ENCODE results near the gene FRMPD1. TPM values are rescaled to one million over a fixed set of nuclear protein-coding genes. Genes with fewer than 3 reads are reported as not detected.

The FRMPD1 gene
- total and polyA plus RNA-seq, 4 donors = 0.06 to 0.25 (median 0.06) TPM; not detected in 1

DNA sequence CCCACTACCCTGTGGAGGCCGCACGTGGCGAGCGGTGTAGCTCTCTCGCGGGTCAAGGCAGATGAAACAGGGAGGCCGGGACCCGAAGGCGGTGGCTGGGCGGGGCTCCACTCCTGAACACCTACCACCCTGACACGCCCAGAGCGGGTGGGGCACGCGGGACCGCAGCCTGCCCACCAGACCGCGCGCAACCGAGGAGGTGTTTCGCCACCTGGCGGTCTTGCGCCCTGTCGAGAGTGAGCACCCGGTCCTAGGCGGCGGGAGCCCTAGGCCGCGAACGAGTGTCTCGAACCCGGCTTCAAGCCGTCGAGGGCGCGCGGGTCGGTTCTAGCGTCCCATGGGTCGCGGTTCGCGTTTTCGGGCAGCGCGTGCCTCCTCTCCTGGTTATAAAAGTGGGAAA is 136.3 kb downstream of the FRMPD1 start:
- Histone ChIP-seq H3K4me1 (ENCODE audit: control insufficient read depth in 5 of 5, insufficient read depth in 5 of 5, low read length in 5 of 5) (peaks cover 5 to 8% (median 5%) of the 10 kb centered on the region in 5 donors), H3K9ac (ENCODE audit: insufficient read depth in 1 of 2, low read length in 2 of 2) (no peak overlapping the region), H3K27ac (ENCODE audit: low read depth in 1 of 2, low read length in 1 of 2) (no peak overlapping the region), H3K27me3 (ENCODE audit: control insufficient read depth in 3 of 3, insufficient read depth in 3 of 3, low read length in 2 of 3) (peaks cover 0 to 9% (median 0%) of the 10 kb centered on the region in 3 donors), H3K9me3 (ENCODE audit: control insufficient read depth in 4 of 4, insufficient read depth in 3 of 4, low read length in 3 of 4) (peaks cover 0 to 3% (median 0%) of the 10 kb centered on the region in 4 donors), H3K4me3 (no peak overlapping the region), H3K36me3 (ENCODE audit: control insufficient read depth in 4 of 4, insufficient read depth in 4 of 4, low read length in 4 of 4) (peaks cover 6 to 22% (median 13%) of the 10 kb centered on the region in 4 donors)
- 53 to 62% methylated on average over 45 of the region's 45 CpGs for WGBS, 2 donors
- TF ChIP-seq, protein P1, sequence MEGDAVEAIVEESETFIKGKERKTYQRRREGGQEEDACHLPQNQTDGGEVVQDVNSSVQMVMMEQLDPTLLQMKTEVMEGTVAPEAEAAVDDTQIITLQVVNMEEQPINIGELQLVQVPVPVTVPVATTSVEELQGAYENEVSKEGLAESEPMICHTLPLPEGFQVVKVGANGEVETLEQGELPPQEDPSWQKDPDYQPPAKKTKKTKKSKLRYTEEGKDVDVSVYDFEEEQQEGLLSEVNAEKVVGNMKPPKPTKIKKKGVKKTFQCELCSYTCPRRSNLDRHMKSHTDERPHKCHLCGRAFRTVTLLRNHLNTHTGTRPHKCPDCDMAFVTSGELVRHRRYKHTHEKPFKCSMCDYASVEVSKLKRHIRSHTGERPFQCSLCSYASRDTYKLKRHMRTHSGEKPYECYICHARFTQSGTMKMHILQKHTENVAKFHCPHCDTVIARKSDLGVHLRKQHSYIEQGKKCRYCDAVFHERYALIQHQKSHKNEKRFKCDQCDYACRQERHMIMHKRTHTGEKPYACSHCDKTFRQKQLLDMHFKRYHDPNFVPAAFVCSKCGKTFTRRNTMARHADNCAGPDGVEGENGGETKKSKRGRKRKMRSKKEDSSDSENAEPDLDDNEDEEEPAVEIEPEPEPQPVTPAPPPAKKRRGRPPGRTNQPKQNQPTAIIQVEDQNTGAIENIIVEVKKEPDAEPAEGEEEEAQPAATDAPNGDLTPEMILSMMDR (IDR thresholded peaks at IDR 0.05; ENCODE audit: control extremely low read depth, extremely low read depth) = no peak
- DNase-seq (no peak), ATAC-seq (ENCODE audit: insufficient read depth, low FRiP score) (no peak)

DNA sequence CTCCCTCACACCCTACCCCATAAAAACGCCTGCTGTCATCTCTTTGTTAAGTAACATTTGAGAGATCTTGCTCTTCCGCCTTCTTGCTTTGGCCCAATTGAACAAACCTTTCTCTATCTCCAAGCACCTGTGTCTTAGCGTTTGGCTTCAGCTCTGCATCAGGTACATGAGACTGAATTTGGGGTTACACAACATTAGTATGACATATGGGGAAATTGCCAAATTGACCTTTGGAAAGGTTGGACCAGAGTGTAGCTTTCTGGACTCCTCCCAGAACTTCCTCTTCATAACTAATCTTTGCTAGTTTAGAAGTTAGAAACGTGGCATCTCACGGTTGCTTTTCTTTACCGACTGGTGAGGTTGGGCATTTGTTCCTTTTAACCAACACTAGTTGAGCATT is 137.6 kb downstream of the FRMPD1 start:
- peaks cover 1 to 9% (median 6%) of the 10 kb centered on the region in 4 donors for H3K36me3 ChIP-seq (ENCODE audit: control insufficient read depth in 4 of 4, insufficient read depth in 4 of 4, low read length in 4 of 4)
- no peak overlapping the region for H3K9ac ChIP-seq (ENCODE audit: insufficient read depth in 1 of 2, low read length in 2 of 2)
- H3K4me3 ChIP-seq = no peak overlapping the region
- H3K27me3 ChIP-seq (ENCODE audit: control insufficient read depth in 3 of 3, insufficient read depth in 3 of 3, low read length in 2 of 3) = peaks cover 0 to 9% (median 0%) of the 10 kb centered on the region in 3 donors
- H3K4me1 ChIP-seq (ENCODE audit: control insufficient read depth in 5 of 5, insufficient read depth in 5 of 5, low read length in 5 of 5) = peaks cover 5 to 8% (median 5%) of the 10 kb centered on the region in 5 donors
- 36 to 73% methylated on average over 6 of the region's 6 CpGs for whole genome bisulfite sequencing, 2 donors
- no peak for ATAC-seq (ENCODE audit: insufficient read depth, low FRiP score)
- TF ChIP-seq, protein P1 (IDR thresholded peaks at IDR 0.05; ENCODE audit: control extremely low read depth, extremely low read depth) = no peak
- peaks cover 0 to 3% (median 0%) of the 10 kb centered on the region in 4 donors for H3K9me3 ChIP-seq (ENCODE audit: control insufficient read depth in 4 of 4, insufficient read depth in 3 of 4, low read length in 3 of 4)
- no peak overlapping the region for H3K27ac ChIP-seq (ENCODE audit: low read depth in 1 of 2, low read length in 1 of 2)
- no peak for DNase-seq

DNA sequence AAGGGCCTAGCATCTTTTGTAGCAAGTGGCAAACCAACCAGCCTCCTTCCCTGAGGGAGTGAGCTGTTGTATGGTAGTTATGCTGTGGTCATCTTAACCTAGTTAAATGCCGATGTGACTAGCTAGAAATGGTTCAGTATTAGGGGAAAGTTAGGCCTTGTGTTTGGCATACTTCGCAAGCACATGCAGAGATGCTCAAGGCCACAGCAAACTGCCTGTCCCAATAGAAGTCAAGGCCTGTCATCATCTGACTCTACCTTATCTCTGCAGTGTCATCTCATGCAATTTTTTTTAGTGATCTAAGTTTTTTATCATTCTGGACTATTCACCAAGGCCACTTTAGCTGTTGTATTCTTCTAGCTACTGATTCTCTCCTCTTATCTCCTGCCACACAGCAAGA is 139.3 kb downstream of the FRMPD1 start:
- H3K9me3 ChIP-seq (ENCODE audit: control insufficient read depth in 4 of 4, insufficient read depth in 3 of 4, low read length in 3 of 4) = peaks cover 0 to 3% (median 0%) of the 10 kb centered on the region in 4 donors
- peaks cover 0 to 9% (median 0%) of the 10 kb centered on the region in 3 donors for H3K27me3 ChIP-seq (ENCODE audit: control insufficient read depth in 3 of 3, insufficient read depth in 3 of 3, low read length in 2 of 3)
- peaks cover 0 to 3% (median 1%) of the 10 kb centered on the region in 4 donors for H3K36me3 ChIP-seq (ENCODE audit: control insufficient read depth in 4 of 4, insufficient read depth in 4 of 4, low read length in 4 of 4)
- H3K4me3 ChIP-seq = no peak overlapping the region
- TF ChIP-seq, protein P1 (IDR thresholded peaks at IDR 0.05; ENCODE audit: control extremely low read depth, extremely low read depth) = no peak
- DNase-seq (no peak), ATAC-seq (ENCODE audit: insufficient read depth, low FRiP score) (no peak)
- WGBS, 2 donors = 94 to 96% methylated on average over 2 of the region's 2 CpGs
- H3K4me1 ChIP-seq (ENCODE audit: control insufficient read depth in 5 of 5, insufficient read depth in 5 of 5, low read length in 5 of 5) = peaks cover 0 to 3% (median 0%) of the 10 kb centered on the region in 5 donors
- peak overlapping the region in 1 of 2 donors; percentile 1 for H3K27ac ChIP-seq (ENCODE audit: low read depth in 1 of 2, low read length in 1 of 2)
- H3K9ac ChIP-seq (ENCODE audit: insufficient read depth in 1 of 2, low read length in 2 of 2) = no peak overlapping the region

DNA sequence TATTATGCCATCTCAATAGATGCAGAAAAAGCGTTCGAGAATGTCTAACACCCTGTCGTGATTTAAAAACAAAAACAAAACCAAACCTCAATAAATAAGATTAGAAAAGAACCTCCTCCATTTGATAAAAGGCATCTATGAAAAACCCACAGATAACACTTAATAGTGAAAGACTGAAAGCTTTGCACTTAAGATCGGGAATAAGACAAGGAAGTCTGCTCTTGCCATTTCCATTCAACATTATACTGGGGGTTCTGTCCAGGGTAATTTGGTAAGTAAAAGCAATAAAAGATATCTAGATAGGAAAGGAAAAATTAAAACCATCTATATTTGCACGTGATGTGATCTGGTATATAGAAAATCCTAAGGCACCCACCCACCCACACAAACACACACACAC is 141.4 kb downstream of the FRMPD1 start:
- TF ChIP-seq, protein P1 (IDR thresholded peaks at IDR 0.05; ENCODE audit: control extremely low read depth, extremely low read depth) = no peak
- Histone ChIP-seq H3K36me3 (ENCODE audit: control insufficient read depth in 4 of 4, insufficient read depth in 4 of 4, low read length in 4 of 4) (peaks cover 0 to 3% (median 1%) of the 10 kb centered on the region in 4 donors), H3K27me3 (ENCODE audit: control insufficient read depth in 3 of 3, insufficient read depth in 3 of 3, low read length in 2 of 3) (peaks cover 0 to 2% (median 0%) of the 10 kb centered on the region in 3 donors), H3K27ac (ENCODE audit: low read depth in 1 of 2, low read length in 1 of 2) (no peak overlapping the region), H3K4me3 (no peak overlapping the region), H3K4me1 (ENCODE audit: control insufficient read depth in 5 of 5, insufficient read depth in 5 of 5, low read length in 5 of 5) (no peaks in the 10 kb centered on the region), H3K9me3 (ENCODE audit: control insufficient read depth in 4 of 4, insufficient read depth in 3 of 4, low read length in 3 of 4) (peaks cover 0 to 3% (median 0%) of the 10 kb centered on the region in 4 donors), H3K9ac (ENCODE audit: insufficient read depth in 1 of 2, low read length in 2 of 2) (no peak overlapping the region)
- ATAC-seq (ENCODE audit: insufficient read depth, low FRiP score) = no peak
- WGBS, 2 donors = 89 to 94% methylated on average over 5 of the region's 5 CpGs
- no peak for DNase-seq
